ENCODE measurements around the gene SLC1A1. TPM values are rescaled to one million over a fixed set of nuclear protein-coding genes. Genes with fewer than 3 reads are reported as not detected.
"Not testable (repeated sequence)": the region's sequence is repeated elsewhere in the genome, so short reads cannot be mapped to it uniquely, and the experiment has no call there.

Gene SLC1A1
- total RNA-seq, 1 donor from 2014 or later = 3.9 TPM

DNA sequence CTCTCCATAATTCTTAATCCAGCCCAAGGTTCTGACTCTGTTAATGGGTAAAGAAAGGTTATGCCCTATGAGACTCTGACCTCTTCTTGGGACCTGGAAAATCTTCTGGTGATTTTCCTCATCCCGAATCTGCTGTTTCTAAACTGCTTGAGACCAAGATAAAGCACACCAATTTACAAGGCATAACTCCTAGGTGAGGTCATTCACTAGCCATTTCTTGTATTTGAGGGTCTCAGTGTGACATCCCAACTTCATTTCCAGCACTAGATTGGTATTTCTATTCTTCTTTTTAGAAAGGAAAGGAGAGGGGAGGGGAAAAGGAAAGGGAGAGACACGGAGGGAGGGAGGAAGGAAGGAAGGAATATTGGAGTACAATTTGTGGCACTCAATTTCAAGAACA is 51.6 kb downstream of the SLC1A1 start:
- DNase-seq (ENCODE audit: low spot score) = no peak

DNA sequence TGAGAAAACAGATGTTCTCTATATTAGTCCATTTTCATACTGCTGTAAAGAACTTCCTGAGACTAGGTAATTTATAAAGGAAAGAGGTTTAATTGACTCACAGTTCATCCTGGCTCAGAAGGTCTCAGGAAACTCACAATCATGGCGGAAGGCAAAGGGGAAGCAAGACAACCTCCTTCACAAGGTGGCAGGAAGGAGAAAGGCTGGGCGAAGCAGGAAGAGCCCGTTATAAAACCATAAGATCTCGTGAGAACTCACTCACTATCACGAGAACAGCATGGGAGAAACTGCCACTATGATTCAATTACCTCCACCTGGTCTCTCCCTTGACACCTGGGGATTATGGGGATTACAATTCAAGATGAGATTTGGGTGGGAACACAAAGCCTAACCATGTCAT is 54.4 kb downstream of the SLC1A1 start:
- not testable (repeated sequence) for DNase-seq (ENCODE audit: low spot score)

DNA sequence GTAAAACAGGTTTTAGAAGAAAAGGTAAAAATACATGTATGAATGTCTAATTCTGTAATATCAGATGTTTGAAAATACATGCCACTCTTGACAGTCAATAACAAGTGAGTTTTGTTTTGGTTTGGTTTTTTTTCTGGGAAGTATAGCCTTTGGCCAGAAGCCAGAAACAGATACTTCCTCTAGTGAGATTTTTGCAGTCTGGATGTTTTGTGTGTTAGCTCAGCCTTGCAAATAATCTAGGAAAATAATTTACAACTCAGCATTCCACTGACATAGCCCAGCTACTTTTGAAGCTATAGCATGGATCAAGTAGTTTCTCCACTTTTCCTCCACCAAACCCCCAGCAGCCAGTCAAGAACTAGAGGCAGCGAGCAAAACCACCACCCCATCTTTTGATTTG is 56.7 kb downstream of the SLC1A1 start:
- DNase-seq (ENCODE audit: low spot score) = peak; percentile 67

DNA sequence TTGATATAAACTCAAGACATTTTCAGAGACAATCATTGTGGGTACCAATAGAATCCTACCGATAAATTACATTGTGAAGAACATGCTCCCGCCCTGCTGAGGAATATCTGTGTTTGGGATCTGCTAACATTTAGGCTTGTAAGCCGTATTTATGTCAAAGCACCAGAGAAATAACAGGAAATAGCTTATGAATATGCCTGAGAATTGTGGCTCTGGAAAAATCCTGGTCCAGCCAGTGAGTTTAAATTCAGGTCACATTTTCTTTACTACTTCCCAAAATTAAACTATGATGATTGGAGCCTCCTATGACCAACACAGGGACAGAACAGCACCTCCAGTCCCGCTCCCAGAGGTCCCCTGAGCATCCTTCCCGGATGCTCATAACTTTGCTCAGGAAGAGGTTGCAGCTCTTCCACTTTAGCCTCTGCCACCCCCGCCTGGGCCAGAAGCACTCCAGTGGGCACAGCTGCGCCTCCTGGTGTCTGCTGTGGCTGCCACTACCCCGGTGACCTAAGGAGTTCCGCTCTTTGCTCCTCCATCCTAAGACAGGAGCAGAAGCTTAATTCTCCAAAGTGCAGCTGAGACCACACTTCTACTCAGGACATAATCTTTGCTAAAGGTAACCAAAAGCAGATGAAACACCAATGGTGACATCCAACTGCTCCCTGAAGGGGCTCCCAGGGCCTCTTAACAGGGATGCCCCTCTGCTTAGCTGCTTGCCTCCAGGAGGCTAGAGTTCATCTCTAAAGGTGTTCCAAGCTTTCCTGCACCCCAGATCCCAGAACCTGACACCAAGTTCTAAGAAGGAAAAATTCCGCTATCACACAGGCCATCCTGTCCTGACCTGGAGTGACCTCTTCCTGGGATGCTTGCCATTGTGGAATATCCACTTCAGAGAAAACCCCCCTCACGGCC is 58.8 kb downstream of the SLC1A1 start:
- no peak for DNase-seq (ENCODE audit: low spot score)

DNA sequence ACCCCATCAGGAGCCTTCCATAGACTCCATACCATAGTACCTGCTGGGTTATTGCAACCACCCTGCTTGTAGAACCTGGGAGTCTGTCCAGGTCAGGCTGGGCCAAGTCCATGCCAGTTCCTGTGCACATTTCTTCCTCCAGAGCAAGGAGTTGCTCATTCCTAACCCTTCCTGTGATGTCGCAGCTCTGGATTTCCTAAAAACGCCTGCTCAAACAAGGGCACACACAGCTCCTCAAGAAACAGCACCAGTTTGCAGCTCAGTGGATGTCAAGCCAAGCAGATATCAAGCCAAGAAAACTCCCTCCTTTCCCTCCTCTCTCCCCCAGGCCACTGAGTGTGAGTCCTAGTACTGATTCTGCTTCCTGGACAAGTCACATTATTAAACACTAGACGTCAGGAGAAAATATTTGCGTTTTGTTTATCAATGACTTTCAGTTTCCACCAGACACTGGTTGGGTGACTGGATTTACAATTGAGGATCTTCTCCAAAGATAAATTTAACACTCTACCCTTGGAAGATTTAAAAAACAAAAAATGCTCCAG is 59.6 kb downstream of the SLC1A1 start:
- DNase-seq (ENCODE audit: low spot score) = no peak

DNA sequence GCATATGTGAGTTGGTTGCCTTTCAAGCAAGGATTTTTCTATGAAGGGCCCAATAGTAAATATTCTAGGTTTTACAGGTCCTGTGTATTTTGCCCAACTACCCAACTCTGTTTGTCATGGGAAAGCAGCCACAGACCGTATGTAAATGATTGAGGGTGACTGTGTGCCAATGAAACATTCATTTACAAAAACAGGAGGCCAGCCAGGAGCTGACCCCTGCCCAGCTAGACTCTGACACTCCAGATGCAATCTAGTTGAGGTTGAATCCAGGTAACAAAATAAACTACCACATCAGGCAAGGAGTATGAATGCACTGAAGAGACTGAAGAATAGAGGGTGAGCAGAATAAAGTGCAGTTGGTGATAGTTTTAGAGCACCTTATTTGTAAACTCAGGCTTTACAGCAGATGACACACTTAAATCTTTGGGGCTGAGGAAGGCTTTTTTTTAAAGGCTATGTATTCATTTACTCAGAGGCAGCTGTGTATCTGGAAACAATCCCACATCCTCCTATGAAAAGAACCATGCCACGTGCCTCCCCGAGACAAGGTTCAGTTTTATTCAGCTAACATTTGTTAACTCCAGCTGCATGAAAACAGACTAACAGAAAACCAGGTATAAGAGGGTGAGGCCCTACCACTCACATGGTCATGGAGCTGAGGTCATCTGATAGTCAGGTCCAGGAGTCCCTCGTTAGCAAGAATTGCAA is 60.7 kb downstream of the SLC1A1 start:
- DNase-seq (ENCODE audit: low spot score) = peak; percentile 54

DNA sequence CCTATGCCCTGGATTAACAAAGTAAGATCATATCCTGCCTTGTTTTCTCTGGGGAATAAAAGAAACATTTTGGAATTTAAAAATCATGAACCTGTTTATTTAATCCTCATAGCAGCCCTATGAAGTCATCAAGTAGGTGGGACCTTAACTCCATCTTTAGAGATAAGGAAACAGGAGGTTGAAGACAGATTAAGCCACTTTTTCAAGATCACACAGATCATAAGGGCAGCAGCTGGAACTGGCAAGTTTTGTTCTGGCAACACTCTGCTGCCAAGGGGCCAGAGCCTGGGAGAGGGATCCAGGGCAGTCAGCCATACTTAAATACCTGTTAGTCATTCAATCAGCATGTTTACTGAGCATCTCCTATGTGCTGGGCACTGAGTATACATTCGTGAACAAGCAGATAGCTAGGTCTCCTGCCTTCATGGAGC is 63.7 kb downstream of the SLC1A1 start:
- DNase-seq (ENCODE audit: low spot score) = no peak

DNA sequence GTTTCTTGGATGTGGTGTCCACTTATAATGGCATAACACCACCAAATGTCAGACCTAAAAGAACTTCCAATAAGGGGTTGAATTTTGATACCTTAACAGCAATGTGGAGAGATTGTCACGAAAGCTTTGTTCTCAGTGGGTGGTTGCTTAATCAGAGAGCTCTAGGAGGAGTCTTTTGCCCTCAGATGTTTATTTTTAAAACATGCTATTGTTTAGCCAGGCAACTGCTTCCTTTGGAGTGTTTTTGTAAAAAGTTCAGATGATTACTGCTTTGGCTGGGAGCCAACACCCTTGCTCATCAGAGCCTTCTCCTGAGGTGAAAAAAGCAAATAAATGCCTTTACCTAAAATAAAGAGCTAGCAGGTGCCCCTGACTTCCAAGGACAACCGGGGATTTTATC is 65.0 kb downstream of the SLC1A1 start:
- DNase-seq (ENCODE audit: low spot score) = no peak

DNA sequence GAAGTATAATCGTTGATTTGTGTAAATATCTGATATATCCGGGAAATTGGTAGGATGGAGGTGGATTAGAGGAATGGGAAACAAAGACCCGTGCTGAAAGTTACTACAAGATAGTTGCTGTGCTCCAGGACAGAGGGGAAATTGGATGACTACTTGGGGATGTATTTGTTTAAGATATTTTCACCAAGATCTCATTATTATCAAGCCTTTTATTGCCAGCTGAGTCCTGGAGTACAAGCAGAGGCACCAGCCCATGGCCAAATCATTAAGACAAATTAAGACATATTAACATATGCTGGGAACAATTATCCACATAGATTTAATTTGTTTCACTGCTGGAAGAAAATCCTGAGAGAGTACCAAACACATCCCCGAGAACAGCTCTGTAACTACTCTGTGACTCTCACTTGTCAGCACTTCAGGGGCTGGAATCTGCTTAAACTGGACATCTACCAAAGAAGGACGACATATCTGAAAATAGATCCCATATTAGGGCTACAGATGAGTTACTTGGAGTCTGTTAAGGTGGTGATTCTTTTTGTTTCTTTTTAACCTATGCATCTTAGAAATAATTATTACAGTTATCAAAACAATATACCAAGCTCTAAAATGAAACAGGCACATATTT is 68.2 kb downstream of the SLC1A1 start:
- DNase-seq (ENCODE audit: low spot score) = peak; percentile 30

DNA sequence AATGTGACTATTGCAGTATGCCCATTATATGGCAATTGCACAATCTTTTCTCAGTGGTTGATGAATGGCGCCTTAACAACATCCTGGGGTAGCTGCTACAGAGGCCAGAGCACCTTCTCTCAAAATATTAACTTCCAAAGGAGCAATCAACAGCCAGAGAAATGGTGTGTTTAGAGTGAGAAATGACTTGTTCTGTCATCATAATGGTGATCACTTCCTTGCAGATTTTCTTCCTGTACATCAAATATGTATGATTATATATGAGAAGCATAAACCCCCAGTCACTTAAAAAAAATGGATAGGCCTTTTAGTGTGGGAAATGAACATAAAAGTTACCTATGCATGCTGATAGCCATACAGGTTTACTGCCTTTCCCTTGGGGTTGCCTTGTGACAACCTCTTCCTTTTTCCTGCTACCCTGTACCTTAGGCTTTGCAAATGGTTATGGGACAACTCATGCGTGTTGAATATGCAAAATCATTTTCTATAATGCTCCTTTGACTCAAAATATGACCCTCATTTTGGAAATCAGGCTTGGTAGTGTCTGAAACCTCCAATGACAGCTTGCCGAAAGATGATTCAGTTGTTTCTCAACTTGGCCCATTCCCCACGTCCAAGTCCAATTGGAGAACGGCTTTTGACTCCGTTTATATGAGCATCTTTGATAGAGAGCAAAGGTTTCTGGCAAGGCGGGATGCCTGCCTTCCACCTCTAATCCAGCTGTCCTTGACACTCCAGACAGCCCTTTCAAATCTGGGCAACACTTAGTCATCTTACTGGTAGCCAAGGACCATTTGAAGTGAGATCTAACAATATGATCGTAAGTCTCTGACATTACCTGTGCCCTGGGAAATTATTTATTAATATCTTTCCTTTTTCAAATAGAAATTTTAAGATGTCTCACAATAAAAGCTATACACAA is 69.3 kb downstream of the SLC1A1 start:
- DNase-seq (ENCODE audit: low spot score) = no peak

DNA sequence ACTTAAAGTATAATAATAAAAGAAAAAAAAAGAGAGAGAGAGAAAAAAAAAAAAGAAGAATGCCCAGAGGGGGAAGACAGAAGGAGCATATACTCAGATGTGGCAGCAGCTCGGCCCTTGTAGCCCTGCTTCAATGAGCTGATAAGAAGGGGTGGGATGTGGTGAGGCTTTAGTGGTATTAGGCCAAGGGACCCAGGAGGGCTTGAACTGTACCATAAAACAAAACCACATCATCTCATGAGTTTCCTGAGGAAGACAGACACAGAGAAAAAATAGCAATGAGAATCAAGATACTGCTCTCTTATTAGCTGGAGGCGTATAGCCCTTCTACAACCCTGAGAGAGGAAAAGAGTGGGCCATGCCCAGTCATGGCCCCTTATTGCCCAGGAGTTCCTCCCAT is 72.8 kb downstream of the SLC1A1 start:
- no peak for DNase-seq (ENCODE audit: low spot score)

DNA sequence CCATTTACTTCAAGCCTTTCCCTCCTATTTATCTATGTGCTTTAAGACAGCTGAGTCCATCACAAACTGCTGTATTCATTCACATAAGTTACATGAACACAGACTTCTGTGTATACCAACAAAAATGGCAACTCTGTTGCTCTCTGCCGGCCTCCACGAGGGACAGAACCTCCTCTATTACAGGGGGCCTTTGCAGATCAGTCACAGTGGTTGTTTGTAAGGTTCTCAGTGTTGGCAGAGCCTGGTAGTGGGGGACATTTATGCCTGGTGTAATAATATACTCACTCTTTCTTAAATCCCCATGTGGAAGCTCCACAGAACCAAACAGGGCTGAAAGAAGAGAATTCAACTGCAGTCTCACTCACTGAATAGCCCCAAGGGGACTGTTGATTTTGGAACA is 76.5 kb downstream of the SLC1A1 start:
- DNase-seq (ENCODE audit: low spot score) = no peak

DNA sequence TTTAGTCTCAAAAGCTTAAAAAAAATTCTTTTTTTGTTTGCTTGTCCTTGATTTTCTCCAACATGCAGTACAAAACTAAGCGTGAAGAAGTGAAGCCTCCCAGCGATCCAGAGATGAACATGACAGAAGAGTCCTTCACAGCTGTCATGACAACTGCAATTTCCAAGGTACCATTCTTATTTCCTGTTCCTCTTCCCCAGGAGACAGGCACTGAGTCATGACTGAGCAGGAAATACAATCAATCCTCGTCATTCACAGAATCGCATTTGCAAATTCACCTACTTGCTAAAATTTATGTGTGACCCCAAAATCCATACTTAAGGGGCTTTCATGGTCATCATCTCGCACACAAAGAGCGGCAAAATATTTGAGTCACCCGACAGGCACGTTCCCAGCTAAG is 77.3 kb downstream of the SLC1A1 start:
- DNase-seq (ENCODE audit: low spot score) = no peak

DNA sequence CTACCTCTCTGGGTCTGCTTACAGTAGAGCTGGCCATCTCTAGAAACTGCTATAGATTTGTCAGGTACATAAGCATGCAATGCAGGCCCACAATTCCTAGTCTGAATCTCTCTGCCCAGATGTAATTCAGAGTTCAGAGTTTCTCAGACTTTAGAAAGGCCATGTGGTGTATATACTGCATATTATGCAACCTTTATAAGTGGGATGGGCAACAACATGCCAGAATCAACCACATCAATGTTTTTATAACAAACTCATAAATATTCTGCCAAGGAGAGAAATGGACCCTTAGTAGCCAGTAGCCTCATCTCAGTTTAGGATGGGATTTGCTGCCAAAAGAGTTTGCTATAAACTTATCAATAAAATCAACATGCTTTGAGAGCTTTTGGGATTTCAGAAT is 78.8 kb downstream of the SLC1A1 start:
- DNase-seq (ENCODE audit: low spot score) = no peak

DNA sequence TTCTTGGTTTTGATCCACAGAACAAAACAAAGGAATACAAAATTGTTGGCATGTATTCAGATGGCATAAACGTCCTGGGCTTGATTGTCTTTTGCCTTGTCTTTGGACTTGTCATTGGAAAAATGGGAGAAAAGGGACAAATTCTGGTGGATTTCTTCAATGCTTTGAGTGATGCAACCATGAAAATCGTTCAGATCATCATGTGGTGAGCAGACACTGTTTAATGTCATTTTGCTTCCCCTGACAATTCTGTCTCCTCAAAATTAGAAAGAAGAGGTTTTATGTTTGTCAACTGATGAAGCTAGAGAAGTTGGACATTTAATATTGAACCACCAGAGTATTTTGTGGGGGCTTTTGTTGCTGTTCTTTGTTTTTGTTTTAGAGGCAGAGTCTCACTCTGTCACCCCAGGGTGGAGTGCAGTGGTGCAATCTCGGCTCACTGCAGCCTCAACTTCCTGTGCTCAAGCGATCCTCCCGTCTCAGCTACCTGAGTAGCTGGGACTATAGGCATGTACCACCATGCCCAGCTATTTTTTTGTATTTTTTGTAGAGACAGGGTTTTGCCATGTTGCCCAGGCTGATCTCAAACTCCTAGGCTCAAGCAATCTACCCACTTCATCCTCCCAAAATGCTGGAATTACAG is 82.0 kb downstream of the SLC1A1 start:
- DNase-seq (ENCODE audit: low spot score) = no peak

DNA sequence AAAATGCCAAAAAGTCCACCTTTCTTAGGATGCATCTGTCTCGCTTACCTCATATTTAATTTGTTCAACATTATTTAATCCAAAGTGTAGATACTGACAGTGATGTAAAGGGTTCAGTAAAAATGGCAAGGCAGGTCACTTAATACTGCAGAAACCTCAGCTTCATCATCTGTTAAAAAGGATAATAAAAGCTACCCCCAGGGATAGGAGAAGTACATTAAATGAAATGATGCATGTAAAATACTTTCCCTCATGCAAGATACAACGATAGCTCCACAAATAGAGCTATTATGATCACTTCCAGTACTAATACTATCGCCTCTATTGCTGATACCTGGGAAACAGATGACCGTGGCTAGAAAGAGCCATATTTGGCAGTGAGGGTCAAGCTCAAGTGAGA is 82.9 kb downstream of the SLC1A1 start:
- DNase-seq (ENCODE audit: low spot score) = no peak

DNA sequence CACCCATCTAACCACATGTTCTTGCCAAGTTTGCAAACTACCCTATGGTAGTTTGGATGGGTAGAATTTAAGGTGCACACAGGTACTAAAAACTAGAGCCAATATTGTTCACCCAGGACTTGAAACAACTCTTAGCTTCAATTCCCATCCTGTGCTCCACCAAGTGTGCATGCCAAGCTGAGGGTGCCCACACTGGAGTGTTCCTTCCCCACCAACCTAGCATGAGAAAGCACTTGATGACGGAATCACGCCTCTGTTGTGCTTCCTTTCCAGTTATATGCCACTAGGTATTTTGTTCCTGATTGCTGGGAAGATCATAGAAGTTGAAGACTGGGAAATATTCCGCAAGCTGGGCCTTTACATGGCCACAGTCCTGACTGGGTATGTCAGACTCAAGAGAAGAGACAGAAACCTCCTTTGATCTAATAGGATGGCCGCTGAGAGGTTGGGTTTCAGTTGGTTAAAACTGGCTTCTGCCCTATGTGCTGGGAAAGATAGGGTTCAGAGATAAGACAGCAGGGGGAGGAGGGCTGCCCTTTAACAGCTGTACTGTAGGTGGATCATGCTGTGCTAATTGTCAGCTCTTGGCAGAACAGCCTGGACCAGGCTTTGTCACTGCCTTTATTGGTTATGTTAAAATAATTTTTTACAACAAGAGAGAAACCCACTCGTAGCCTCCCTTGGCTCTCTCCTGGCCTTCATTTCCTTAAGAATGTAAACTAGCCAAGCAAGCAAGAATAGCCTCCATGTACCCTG is 83.5 kb downstream of the SLC1A1 start:
- DNase-seq (ENCODE audit: low spot score) = no peak

DNA sequence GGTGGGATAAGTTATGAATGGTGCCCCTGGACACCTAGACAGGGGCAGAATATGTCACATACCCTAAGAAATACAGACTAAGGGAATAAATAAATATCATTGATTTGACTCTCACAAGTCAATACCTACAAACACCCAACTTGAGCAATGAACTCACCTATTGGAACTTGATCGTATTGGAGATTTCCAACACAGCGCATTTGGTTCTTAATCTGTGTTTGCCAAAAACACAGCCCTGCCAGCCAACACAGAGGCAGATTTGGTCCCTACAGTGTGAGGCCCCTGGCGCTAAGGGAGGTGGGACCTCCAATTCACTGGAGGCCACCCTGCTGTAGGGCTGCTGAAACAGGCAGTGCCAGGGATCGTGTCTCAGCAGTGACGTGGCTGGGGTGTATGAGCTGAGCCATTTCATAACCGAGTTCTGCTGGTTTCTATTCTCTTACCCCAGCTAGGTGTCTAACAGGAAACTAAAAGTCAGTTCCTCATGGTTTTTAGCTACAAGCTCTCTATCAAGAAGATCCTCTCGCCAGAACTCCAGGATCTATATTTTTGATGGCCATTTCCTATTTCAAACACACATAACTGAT is 84.5 kb downstream of the SLC1A1 start:
- no peak for DNase-seq (ENCODE audit: low spot score)

DNA sequence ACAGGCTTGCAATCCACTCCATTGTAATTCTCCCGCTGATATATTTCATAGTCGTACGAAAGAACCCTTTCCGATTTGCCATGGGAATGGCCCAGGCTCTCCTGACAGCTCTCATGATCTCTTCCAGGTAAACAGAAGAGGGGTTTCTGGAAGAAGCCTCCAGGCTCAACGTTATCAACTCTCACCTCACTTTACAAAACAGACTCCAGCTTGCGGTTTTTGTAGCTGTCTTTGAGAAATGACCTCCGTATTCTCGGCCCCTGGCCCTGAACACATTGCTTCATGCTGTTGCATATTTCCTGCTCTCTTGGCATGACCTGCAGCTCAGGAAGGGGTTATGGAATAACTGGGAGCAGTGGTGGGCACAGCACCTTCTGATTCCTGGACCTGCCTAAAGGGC is 85.7 kb downstream of the SLC1A1 start:
- DNase-seq (ENCODE audit: low spot score) = no peak
